GM11168 (cell line): Measurements from ENCODE around the gene MXI1.

Experiments used
- in situ Hi-C: fragments of 300-500 bp; cut with MboI; formaldehyde crosslinking; loops from one replicate; pipeline ENCODE4 v1.12.0; 2022; ENCODE audit warnings: low sequenced_read_pairs; ENCODE audit not compliant: unreplicated experiment

Gene MXI1

DNA sequence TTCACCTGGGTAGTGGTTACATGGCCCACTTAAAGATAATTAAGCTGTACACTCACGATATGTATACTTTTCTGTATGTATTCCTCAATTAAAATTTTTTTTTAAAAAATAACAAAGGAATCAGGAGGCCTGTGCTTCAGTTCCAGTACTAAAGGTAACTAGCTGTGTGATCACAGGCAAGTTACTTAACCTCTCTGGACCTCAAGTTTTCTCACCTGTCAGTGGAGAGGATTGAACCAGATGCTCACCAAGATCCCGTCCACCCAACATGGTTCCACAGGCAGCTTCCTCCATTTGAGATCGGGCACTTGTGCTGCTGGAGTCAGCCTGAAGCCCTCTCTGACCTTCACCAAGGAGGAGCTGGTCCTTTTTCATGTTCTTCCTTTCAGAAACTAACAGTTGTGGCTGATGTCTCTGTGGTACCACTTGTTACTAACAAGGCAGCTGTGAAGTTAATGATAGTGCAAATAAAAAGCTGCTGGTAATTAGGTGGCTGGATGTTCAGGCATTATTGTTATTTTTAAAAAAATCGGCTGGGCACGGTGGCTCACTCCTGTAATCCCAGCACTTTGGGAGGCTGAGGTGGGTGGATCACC lies 126.8 kb downstream of the MXI1 start:
- in situ Hi-C loops, result no loop called here

GRCh38 chr10:110335314-110336064 lies 128.1 kb downstream of the MXI1 start:
- in situ Hi-C loops, result no loop called here

- in situ Hi-C loops, result no loop called here
These were observed 128.8 kb downstream of the MXI1 start for GRCh38 chr10:110336111-110336721.
